Upper lobe of right lung (tissue), 1 donor: ENCODE results near the gene ANKRD11. TPM values are rescaled to one million over a fixed set of nuclear protein-coding genes. Genes with fewer than 3 reads are reported as not detected.

Source experiments
- ATAC-seq: fragments of 200-7000 bp; cut with Tn5 transposase; one replicate; pipeline ENCODE4 v1.9.1; 2020; ENCODE audit warnings: mild to moderate bottlenecking, moderate library complexity
- DNase-seq: peaks from one replicate; pipeline ENCODE4 v3.0.0-alpha.2; 2020
- H3K27ac ChIP-seq: fragments of 200-600 bp; one replicate; pipeline ENCODE4 v1.8.0; 2022
- H3K27me3 ChIP-seq: fragments of 200-600 bp; one replicate; pipeline ENCODE4 v1.8.0; 2022; ENCODE audit warnings: mild to moderate bottlenecking
- H3K36me3 ChIP-seq: fragments of 200-600 bp; one replicate; pipeline ENCODE4 v1.8.0; 2022
- H3K4me1 ChIP-seq: fragments of 200-600 bp; one replicate; pipeline ENCODE4 v1.8.0; 2022
- H3K4me3 ChIP-seq: fragments of 200-600 bp; one replicate; pipeline ENCODE4 v1.8.0; 2022; ENCODE audit warnings: mild to moderate bottlenecking
- H3K9me3 ChIP-seq: fragments of 200-600 bp; one replicate; pipeline ENCODE4 v1.8.0; 2022
- intact Hi-C: fragments of 100-400 bp; cut with DNase I; formaldehyde crosslinking; loops from one replicate; pipeline ENCODE4 v1.11.0; 2022
- total RNA-seq: library from RNA; stranded (reverse); fragmentation: NEBNext Ultra II Directional; extraction: Animal tissue kit (Norgen Biotek cat#: 25700); gene quantifications from one replicate; pipeline ENCODE4 v1.2.1, GENCODE V29; 2021
- TF ChIP-seq, protein P1 (sequence below): fragments of 200-600 bp; IDR thresholded peaks from one replicate; pipeline ENCODE4 v1.8.0; 2022; ENCODE audit warnings: antibody characterized with exemption
- donor health status: DM: no; HTN: yes; CAD: no; lungs with severe emphysema.

Gene ANKRD11
- total RNA-seq, 1 donor from 2014 or later: 125 TPM

- DNase-seq: no peak
- H3K4me3 ChIP-seq: no peak overlapping the region
- no peak overlapping the region for H3K27ac ChIP-seq
- no peaks in the 10 kb centered on the region for H3K27me3 ChIP-seq
- H3K9me3 ChIP-seq: no peaks in the 10 kb centered on the region
- TF ChIP-seq, protein P1, sequence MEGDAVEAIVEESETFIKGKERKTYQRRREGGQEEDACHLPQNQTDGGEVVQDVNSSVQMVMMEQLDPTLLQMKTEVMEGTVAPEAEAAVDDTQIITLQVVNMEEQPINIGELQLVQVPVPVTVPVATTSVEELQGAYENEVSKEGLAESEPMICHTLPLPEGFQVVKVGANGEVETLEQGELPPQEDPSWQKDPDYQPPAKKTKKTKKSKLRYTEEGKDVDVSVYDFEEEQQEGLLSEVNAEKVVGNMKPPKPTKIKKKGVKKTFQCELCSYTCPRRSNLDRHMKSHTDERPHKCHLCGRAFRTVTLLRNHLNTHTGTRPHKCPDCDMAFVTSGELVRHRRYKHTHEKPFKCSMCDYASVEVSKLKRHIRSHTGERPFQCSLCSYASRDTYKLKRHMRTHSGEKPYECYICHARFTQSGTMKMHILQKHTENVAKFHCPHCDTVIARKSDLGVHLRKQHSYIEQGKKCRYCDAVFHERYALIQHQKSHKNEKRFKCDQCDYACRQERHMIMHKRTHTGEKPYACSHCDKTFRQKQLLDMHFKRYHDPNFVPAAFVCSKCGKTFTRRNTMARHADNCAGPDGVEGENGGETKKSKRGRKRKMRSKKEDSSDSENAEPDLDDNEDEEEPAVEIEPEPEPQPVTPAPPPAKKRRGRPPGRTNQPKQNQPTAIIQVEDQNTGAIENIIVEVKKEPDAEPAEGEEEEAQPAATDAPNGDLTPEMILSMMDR: no peak
- ATAC-seq: no peak
- H3K4me1 ChIP-seq: peaks cover 36% of the 10 kb centered on the region
- H3K36me3 ChIP-seq: no peaks in the 10 kb centered on the region
- intact Hi-C loops: no loop called here
Measured at GRCh38 chr16:89398924-89399323, 91.4 kb downstream of the ANKRD11 start.

DNA sequence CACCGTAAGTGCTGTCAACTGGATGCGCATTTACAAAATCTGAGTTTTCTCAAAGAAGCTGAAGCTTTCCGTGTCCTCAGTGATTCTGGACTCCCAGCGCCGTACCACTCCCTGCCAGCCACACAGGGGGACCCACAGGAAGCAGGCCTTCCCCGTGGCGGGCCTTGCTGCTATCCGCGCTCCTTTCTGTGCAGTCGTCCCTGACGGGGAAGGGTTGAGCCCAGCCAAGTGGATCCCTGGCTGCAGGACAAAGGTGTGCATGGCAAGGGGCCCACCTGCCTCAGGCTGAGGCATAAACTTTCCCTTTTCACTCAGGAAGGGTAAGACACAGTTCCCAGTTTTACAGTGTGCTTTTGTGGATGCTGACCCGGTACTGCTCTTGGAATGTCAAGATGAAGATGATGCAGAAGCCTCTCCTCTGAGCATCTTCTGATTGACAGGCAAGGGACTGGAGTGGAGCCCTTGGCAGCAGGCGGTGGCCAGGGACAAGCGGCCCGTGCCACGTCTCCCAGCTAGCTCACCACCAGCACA, 93.0 kb downstream of the ANKRD11 start:
- Histone ChIP-seq H3K4me1 (peaks cover 44% of the 10 kb centered on the region), H3K36me3 (no peaks in the 10 kb centered on the region), H3K27me3 (no peaks in the 10 kb centered on the region), H3K9me3 (no peaks in the 10 kb centered on the region), H3K27ac (no peak overlapping the region), H3K4me3 (no peak overlapping the region)
- no peak for ATAC-seq
- intact Hi-C loops: no loop called here
- no peak for DNase-seq
- TF ChIP-seq, protein P1: no peak

GRCh38 chr16:89396156-89396555, 94.2 kb downstream of the ANKRD11 start:
- no peak for DNase-seq
- no peaks in the 10 kb centered on the region for H3K36me3 ChIP-seq
- H3K27me3 ChIP-seq: no peaks in the 10 kb centered on the region
- no peak overlapping the region for H3K27ac ChIP-seq
- peaks cover 48% of the 10 kb centered on the region for H3K4me1 ChIP-seq
- TF ChIP-seq, protein P1: no peak
- no peak overlapping the region for H3K4me3 ChIP-seq
- intact Hi-C loops: no loop called here
- no peak for ATAC-seq
- H3K9me3 ChIP-seq: no peaks in the 10 kb centered on the region

DNA sequence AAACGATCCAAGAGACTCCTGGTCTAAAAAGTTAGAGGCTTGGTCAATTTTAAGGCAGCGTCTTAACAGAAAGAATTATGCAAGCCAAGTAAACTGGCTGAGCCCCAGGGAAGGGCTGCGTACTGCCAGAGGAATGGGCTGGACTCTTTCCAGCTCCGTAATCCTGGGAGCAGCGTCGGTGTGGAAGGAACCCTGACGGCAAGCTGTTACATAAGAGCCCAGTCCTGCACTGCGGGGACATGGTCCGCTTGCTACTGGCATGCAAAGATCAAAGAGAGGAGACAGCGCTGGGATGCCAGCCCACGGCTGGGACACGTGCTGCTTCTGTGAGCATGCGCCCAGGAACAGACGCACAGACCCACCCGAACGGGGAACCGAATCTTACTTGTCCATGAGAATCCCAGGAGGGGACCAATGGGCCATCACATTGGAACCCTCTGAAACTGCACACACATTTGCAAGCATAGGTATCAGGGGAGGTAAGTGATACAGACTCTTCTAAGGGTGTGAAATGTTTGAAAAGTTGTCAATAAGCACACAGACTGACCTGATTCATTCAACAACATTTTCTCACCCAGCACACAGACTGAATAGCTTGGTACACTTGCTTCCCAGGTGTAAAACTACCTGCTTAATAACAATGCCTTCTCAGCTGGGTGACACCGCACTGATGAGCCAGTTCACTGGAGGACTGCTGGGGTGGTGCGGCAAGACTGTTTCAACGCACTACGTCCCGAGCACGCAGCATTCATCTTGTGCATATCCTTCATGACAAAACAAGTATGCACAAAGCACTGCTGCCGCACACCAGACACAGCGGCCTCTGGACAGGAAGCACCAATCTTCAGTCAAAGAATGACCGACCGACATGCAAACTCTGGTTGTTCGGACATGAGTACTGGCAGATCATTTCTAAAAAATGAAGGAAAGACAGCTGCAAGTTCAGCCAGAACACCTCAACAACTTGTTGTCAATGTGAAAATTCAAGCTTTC, 94.9 kb downstream of the ANKRD11 start:
- TF ChIP-seq, protein P1: no peak
- Histone ChIP-seq H3K9me3 (no peaks in the 10 kb centered on the region), H3K4me1 (peaks cover 48% of the 10 kb centered on the region), H3K36me3 (no peaks in the 10 kb centered on the region), H3K4me3 (no peak overlapping the region), H3K27me3 (no peaks in the 10 kb centered on the region), H3K27ac (peak overlapping the region; percentile 71)
- intact Hi-C loops: no loop called here
- DNase-seq (peak; percentile 85), ATAC-seq (peak; percentile 92)

GRCh38 chr16:89393738-89394406, 96.5 kb downstream of the ANKRD11 start:
- Histone ChIP-seq H3K4me3 (no peak overlapping the region), H3K27me3 (no peaks in the 10 kb centered on the region), H3K36me3 (no peaks in the 10 kb centered on the region), H3K9me3 (no peaks in the 10 kb centered on the region), H3K27ac (no peak overlapping the region), H3K4me1 (peaks cover 48% of the 10 kb centered on the region)
- DNase-seq (peak; percentile 79), ATAC-seq (peak; percentile 81)
- intact Hi-C loops: no loop called here
- TF ChIP-seq, protein P1: no peak
